VCaP (cell line): ENCODE results near the gene FLACC1.
"Not testable (repeated sequence)": the region's sequence is repeated elsewhere in the genome, so short reads cannot be mapped to it uniquely, and the experiment has no call there.

Experiments
- H3K27ac ChIP-seq: fragments of 450-650 bp; 2 replicates; pipeline ENCODE4 v1.5.1; 2017
- TF ChIP-seq, protein P1 (sequence below): fragments of 450-650 bp; conservative IDR thresholded peaks from 2 replicates; pipeline ENCODE4 v1.5.1; 2017; ENCODE audit warnings: mild to moderate bottlenecking, moderate library complexity

FLACC1 gene

GRCh38 chr2:201250741-201251140 lies 106.4 kb downstream of the FLACC1 start:
- no peak overlapping the region for H3K27ac ChIP-seq
- TF ChIP-seq, protein P1, sequence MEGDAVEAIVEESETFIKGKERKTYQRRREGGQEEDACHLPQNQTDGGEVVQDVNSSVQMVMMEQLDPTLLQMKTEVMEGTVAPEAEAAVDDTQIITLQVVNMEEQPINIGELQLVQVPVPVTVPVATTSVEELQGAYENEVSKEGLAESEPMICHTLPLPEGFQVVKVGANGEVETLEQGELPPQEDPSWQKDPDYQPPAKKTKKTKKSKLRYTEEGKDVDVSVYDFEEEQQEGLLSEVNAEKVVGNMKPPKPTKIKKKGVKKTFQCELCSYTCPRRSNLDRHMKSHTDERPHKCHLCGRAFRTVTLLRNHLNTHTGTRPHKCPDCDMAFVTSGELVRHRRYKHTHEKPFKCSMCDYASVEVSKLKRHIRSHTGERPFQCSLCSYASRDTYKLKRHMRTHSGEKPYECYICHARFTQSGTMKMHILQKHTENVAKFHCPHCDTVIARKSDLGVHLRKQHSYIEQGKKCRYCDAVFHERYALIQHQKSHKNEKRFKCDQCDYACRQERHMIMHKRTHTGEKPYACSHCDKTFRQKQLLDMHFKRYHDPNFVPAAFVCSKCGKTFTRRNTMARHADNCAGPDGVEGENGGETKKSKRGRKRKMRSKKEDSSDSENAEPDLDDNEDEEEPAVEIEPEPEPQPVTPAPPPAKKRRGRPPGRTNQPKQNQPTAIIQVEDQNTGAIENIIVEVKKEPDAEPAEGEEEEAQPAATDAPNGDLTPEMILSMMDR: no peak

DNA sequence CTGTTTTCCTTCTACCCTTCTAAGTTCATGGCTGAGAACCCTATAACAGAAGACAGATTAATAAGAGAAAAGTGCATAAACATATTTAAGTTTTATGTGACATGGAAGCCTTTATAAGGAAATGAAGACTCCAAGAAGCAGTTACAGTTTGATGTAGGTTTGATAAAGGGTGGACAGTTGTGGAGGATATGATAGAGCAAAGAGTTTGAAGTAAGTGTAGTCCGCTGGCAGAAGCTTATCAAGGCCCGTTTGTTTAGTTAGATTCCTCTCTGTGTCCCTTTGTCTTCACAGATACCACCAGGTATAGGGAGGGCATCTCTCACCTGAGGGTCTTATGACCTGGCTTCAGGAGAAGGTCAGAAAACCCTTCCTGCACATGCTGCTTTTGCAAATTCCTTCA lies 107.3 kb downstream of the FLACC1 start:
- no peak overlapping the region for H3K27ac ChIP-seq
- TF ChIP-seq, protein P1: no peak

- no peak overlapping the region for H3K27ac ChIP-seq
- TF ChIP-seq, protein P1: no peak
Measured at GRCh38 chr2:201248288-201248844, 108.8 kb downstream of the FLACC1 start.

DNA sequence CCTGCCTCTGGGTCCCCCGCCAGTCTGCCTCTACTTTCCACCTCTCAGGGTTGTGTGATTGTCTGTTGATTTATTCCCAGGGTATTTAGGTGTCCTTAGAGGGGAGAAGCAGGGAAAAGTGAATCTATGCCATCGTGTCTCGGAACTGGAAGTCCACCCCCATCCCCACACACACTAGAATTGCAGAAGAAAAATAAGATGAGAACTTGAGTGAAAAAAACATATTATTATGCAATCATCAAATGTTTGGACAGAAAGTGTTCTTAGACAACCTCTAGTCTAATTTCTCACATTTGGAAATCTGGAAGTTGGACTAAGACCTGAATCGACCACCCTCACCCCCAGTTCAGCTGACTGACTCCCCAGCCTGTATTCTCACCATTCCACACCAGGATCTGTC lies 110.9 kb downstream of the FLACC1 start:
- no peak overlapping the region for H3K27ac ChIP-seq
- TF ChIP-seq, protein P1: no peak

DNA sequence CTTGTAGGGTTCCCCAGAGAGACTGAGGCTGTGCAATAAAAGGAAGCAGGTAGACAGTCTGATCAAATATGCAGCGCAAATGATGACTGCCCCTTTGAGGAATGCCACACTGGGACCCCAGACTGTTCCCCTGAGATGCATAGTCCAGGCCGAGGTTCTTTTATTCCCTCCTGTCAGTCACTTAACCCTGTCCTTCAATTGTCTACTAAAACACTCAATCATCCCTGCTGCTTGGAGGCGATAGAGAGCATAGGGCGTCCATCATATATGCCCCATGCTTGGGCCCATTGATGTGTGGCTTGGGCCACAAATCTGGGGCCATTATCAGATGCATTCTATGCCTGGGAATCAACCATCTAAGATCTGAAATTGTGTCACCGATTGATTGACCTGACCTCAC lies 112.3 kb downstream of the FLACC1 start:
- TF ChIP-seq, protein P1: no peak
- no peak overlapping the region for H3K27ac ChIP-seq

GRCh38 chr2:201242571-201243277 lies 114.4 kb downstream of the FLACC1 start:
- no peak overlapping the region for H3K27ac ChIP-seq
- TF ChIP-seq, protein P1: no peak

DNA sequence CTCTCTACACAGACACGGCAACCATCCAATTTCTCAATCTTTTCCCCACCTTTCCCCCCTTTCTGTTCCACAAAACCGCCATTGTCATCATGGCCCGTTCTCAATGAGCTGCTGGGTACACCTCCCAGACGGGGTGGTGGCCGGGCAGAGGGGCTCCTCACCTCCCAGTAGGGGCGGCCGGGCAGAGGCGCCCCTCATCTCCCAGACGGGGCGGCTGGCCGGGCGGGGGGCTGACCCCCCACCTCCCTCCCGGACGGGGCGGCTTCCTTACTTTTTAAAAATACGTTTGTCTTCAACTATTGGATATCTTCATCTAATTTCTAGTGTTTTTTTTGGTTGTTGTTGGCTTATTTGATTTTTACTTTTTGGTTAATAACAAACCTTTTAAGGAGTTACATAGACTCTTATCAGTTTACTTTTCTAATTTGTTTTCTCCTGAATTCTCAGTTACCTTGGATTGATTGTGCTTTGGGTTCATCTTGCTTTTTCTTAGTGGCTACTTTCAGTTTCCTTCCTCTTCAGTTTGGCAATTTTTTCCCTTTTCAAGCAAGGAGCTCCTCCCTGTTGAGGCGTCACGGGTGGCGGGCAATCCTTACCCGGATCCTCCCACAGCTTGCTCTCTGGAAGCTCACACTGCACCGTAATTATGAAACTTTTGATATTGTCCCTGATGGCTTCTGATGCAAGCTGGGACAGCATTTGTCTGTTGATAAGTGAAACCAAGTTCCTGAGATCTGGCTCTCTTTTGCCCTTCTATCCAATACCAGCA lies 117.8 kb downstream of the FLACC1 start:
- not testable (repeated sequence) for H3K27ac ChIP-seq
